Endothelial cell of umbilical vein (primary cell): ENCODE results near the gene CTSD. TPM values are rescaled to one million over a fixed set of nuclear protein-coding genes. Genes with fewer than 3 reads are reported as not detected.

Experiments
- BruUV-seq: library from RNA; stranded (reverse); fragments of 400-500 nt; replicated peaks from 2 replicates; lab custom pipeline; 2021; lab: Mats Ljungman, UMichigan
- CTCF ChIA-PET: fragments of 300-600, 350-600 bp; sonication (Branson Sonifier 250); formaldehyde crosslinking; loops from one replicate; lab custom pipeline; 2021; ENCODE audit warnings: antibody characterized with exemption, inconsistent platforms; lab: Charles Lee
- POLR2A ChIA-PET: fragments of 300-600, 350-600 bp; sonication (Branson Sonifier 250); formaldehyde crosslinking; loops from one replicate; lab custom pipeline; 2021; ENCODE audit warnings: antibody characterized with exemption, inconsistent platforms; lab: Charles Lee
- DNase-seq: peaks from one replicate; pipeline ENCODE4 v3.0.0-alpha.2; 2011; ENCODE audit warnings: low read depth, low spot score
- FAIRE-seq: peaks from 2 replicates; lab custom pipeline; 2011; peaks lifted over from hg19 to GRCh38; lab: Jason Lieb, UNC
- H2AFZ ChIP-seq: 2 replicates; pipeline ENCODE4 v1.6.0; 2012; ENCODE audit warnings: low read depth, low read length, control low read depth, inconsistent platforms
- H3K27ac ChIP-seq: 2 replicates; pipeline ENCODE4 v1.5.1; 2011; ENCODE audit warnings: low read depth, mild to moderate bottlenecking, control low read depth, low read length, moderate library complexity; ENCODE audit not compliant: insufficient read depth
- H3K27me3 ChIP-seq, 2 experiments: 2 replicates each; pipeline versions ENCODE4 v1.6.0 to v1.6.1; 2011; ENCODE audit warnings: low read length in 2 of 2, mixed read lengths in 1 of 2; ENCODE audit not compliant: control insufficient read depth in 2 of 2, insufficient read depth in 2 of 2
- H3K36me3 ChIP-seq, 2 experiments: 2 replicates in 1 of 2; 3 replicates in 1 of 2; pipeline ENCODE4 v1.5.1; 2011; ENCODE audit warnings: low read length in 2 of 2, mild to moderate bottlenecking in 1 of 2, moderate library complexity in 1 of 2; ENCODE audit not compliant: control insufficient read depth in 2 of 2, insufficient read depth in 2 of 2; ENCODE audit errors: extremely low read depth in 1 of 2
- H3K4me1 ChIP-seq: 3 replicates; pipeline ENCODE4 v1.5.1; 2011; ENCODE audit warnings: mild to moderate bottlenecking, low read length; ENCODE audit not compliant: control insufficient read depth, insufficient read depth; ENCODE audit errors: extremely low read depth
- H3K4me2 ChIP-seq: 2 replicates; pipeline ENCODE4 v1.6.1; 2011; ENCODE audit warnings: low read length, control low read depth, mixed read lengths; ENCODE audit not compliant: insufficient read depth
- H3K4me3 ChIP-seq, 3 experiments: fragments of 200-600 bp in 1 of 3; sonication (generic), shearing (Covaris generic) in 1 of 3; replicated peaks in 1 of 3; 2 replicates each; pipeline ENCODE4 v1.5.1; 2011 to 2016; ENCODE audit warnings: control low read depth in 3 of 3, low read length in 3 of 3, mild to moderate bottlenecking in 2 of 3, inconsistent platforms in 1 of 3, low read depth in 1 of 3, moderate library complexity in 1 of 3; ENCODE audit not compliant: insufficient read depth in 1 of 3
- H3K79me2 ChIP-seq: 2 replicates; pipeline ENCODE4 v1.6.0; 2012; ENCODE audit warnings: low read length, inconsistent platforms; ENCODE audit not compliant: control insufficient read depth, insufficient read depth
- H3K9ac ChIP-seq: replicated peaks from 2 replicates; pipeline ENCODE3; 2011; ENCODE audit warnings: low read length, control low read depth; ENCODE audit not compliant: insufficient read depth; ENCODE audit errors: extremely low read depth
- H3K9me1 ChIP-seq: replicated peaks from 3 replicates; pipeline ENCODE4 v1.6.0; 2011; ENCODE audit warnings: mild to moderate bottlenecking, low read length; ENCODE audit not compliant: control insufficient read depth, insufficient read depth; ENCODE audit errors: extremely low read depth
- H3K9me3 ChIP-seq: replicated peaks from 2 replicates; pipeline ENCODE4 v1.5.1; 2012; ENCODE audit warnings: low read length, inconsistent platforms; ENCODE audit not compliant: control insufficient read depth, insufficient read depth
- H4K20me1 ChIP-seq: replicated peaks from 2 replicates; pipeline ENCODE3; 2011; ENCODE audit warnings: mild to moderate bottlenecking, low read length; ENCODE audit not compliant: control insufficient read depth, insufficient read depth; ENCODE audit errors: extremely low read depth
- EZH2 ChIP-seq: IDR thresholded peaks from 2 replicates; pipeline ENCODE4 v1.6.1; 2012; ENCODE audit warnings: borderline replicate concordance, low read depth, mild to moderate bottlenecking, moderate library complexity, low read length, inconsistent platforms; ENCODE audit not compliant: severe bottlenecking
- FOS ChIP-seq: IDR thresholded peaks from 2 replicates; pipeline ENCODE4 v1.6.1; 2011; ENCODE audit warnings: mild to moderate bottlenecking, low read length, moderate library complexity, borderline replicate concordance; ENCODE audit not compliant: insufficient read depth
- GATA2 ChIP-seq: IDR thresholded peaks from 2 replicates; pipeline ENCODE4 v1.7.0; 2011; ENCODE audit warnings: low read depth, mild to moderate bottlenecking, moderate library complexity, mixed read lengths, low read length; ENCODE audit not compliant: insufficient read length, insufficient read depth
- JUN ChIP-seq: IDR thresholded peaks from 2 replicates; pipeline ENCODE4 v1.6.1; 2011; ENCODE audit warnings: borderline replicate concordance, low read depth; ENCODE audit not compliant: insufficient read length, insufficient read depth
- MYC ChIP-seq: IDR thresholded peaks from one replicate; pipeline ENCODE4 v1.6.1; 2011; ENCODE audit warnings: mild to moderate bottlenecking, low read depth, low read length
- POLR2A ChIP-seq: IDR thresholded peaks from 2 replicates; pipeline ENCODE4 v1.6.1; 2012; ENCODE audit warnings: low read depth, mild to moderate bottlenecking, control low read depth, low read length
- POLR2AphosphoS5 ChIP-seq: IDR thresholded peaks from 2 replicates; pipeline ENCODE4 v1.6.1; 2012; ENCODE audit warnings: low read depth, mild to moderate bottlenecking, control low read depth, low read length, moderate library complexity; ENCODE audit not compliant: insufficient read depth
- dilution Hi-C: fragments of 300-500 bp; cut with MboI; formaldehyde crosslinking; loops from one replicate; pipeline ENCODE4 v1.15.0; 2019; ENCODE audit warnings: low sequenced_read_pairs; ENCODE audit not compliant: extremely low pct_ligation_motif_present
- intact Hi-C: fragments of 100-400 bp; cut with micrococcal nuclease; formaldehyde crosslinking; loops from one replicate; pipeline ENCODE4 v1.10.0; 2022
- polyA plus RNA-seq, 4 experiments: library from polyadenylated mRNA; depleted of rRNA in 3 of 4; stranded (reverse) in 3 of 4; unstranded in 1 of 4; fragments of >200 nt; gene quantifications; 2 replicates each; pipeline versions ENCODE4 v1.2.1 to v1.2.3, GENCODE V29; 2011 to 2012; ENCODE audit warnings: missing spikeins in 1 of 4
- total RNA-seq: library from RNA; stranded (reverse); gene quantifications from 2 replicates; pipeline ENCODE4 v1.2.3, GENCODE V29; 2021
- TF ChIP-seq, protein P1 (sequence below), 2 donors: IDR thresholded peaks; 1 replicate in 1 of 2; 2 replicates in 1 of 2; pipeline ENCODE4 v1.5.1; 2011; ENCODE audit warnings: low read length in 2 of 2, mild to moderate bottlenecking in 2 of 2, moderate library complexity in 2 of 2, control low read depth in 1 of 2, inconsistent platforms in 1 of 2, low read depth in 1 of 2; ENCODE audit not compliant: insufficient read depth in 1 of 2; ENCODE audit errors: extremely low read depth in 1 of 2
- TF ChIP-seq, protein P2 (sequence below): IDR thresholded peaks from 2 replicates; pipeline ENCODE4 v1.6.1; 2011; ENCODE audit not compliant: insufficient read depth, insufficient read length

Gene CTSD
- total and polyA plus RNA-seq, 2 donors (not counting 3 experiments of a cell fraction or from before 2014, with no cell fraction given) = 215 to 248 TPM

GRCh38 chr11:1727861-1728260, 35.9 kb downstream of the CTSD start:
- Histone ChIP-seq H3K9me1 (no peaks in the 10 kb centered on the region), H3K36me3 (no peaks in the 10 kb centered on the region), H3K4me3 (no peak overlapping the region), H3K9ac (no peak overlapping the region), H2AFZ (no peak overlapping the region), H3K4me1 (no peaks in the 10 kb centered on the region), H3K27ac (no peak overlapping the region), H3K27me3 (no peaks in the 10 kb centered on the region), H4K20me1 (no peaks in the 10 kb centered on the region), H3K4me2 (no peak overlapping the region), H3K9me3 (no peaks in the 10 kb centered on the region), H3K79me2 (no peaks in the 10 kb centered on the region)
- TF ChIP-seq, protein P1, sequence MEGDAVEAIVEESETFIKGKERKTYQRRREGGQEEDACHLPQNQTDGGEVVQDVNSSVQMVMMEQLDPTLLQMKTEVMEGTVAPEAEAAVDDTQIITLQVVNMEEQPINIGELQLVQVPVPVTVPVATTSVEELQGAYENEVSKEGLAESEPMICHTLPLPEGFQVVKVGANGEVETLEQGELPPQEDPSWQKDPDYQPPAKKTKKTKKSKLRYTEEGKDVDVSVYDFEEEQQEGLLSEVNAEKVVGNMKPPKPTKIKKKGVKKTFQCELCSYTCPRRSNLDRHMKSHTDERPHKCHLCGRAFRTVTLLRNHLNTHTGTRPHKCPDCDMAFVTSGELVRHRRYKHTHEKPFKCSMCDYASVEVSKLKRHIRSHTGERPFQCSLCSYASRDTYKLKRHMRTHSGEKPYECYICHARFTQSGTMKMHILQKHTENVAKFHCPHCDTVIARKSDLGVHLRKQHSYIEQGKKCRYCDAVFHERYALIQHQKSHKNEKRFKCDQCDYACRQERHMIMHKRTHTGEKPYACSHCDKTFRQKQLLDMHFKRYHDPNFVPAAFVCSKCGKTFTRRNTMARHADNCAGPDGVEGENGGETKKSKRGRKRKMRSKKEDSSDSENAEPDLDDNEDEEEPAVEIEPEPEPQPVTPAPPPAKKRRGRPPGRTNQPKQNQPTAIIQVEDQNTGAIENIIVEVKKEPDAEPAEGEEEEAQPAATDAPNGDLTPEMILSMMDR (IDR thresholded peaks at IDR 0.05; ENCODE audit: extremely low read depth in 1 of 2, insufficient read depth in 1 of 2, low read depth in 1 of 2, low read length in 2 of 2) = no peak
- TF ChIP-seq EZH2 (no peak), GATA2 (no peak)
- TF ChIP-seq, protein P2, sequence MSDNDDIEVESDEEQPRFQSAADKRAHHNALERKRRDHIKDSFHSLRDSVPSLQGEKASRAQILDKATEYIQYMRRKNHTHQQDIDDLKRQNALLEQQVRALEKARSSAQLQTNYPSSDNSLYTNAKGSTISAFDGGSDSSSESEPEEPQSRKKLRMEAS = no peak
- ChIA-PET CTCF (interaction anchor here (0.5 kb wide), 1 partner anchor 36 kb away, joined by 4 read pairs; no protein-coding TSS in a partner anchor), POLR2A (no interaction called here)
- BruUV-seq = no TSS peak
- FAIRE-seq (no peak), DNase-seq (no peak)
- intact Hi-C loops (no loop called here), dilution Hi-C loops (no loop called here)

- no peak for FAIRE-seq
- H3K36me3 ChIP-seq = no peaks in the 10 kb centered on the region
- no peak for TF ChIP-seq JUN
- TF ChIP-seq, protein P1 (IDR thresholded peaks at IDR 0.05; ENCODE audit: extremely low read depth in 1 of 2, insufficient read depth in 1 of 2, low read depth in 1 of 2, low read length in 2 of 2) = no peak
- TF ChIP-seq MYC = no peak
- TF ChIP-seq POLR2AphosphoS5 = no peak
- TF ChIP-seq FOS = no peak
- no peak for TF ChIP-seq POLR2A
- TF ChIP-seq GATA2 = no peak
- no peak for TF ChIP-seq EZH2
- TF ChIP-seq, protein P2 = no peak
- no peak overlapping the region for H2AFZ ChIP-seq
- H3K9me3 ChIP-seq = no peaks in the 10 kb centered on the region
- ChIA-PET POLR2A (no interaction called here), CTCF (interaction anchor here (1.8 kb wide), 1 partner anchor 33 kb away, joined by 6 read pairs; no protein-coding TSS in a partner anchor)
- H3K4me1 ChIP-seq = no peaks in the 10 kb centered on the region
- DNase-seq = no peak
- no peaks in the 10 kb centered on the region for H4K20me1 ChIP-seq
- intact Hi-C loops (no loop called here), dilution Hi-C loops (no loop called here)
- no peak overlapping the region for H3K4me2 ChIP-seq
- H3K27me3 ChIP-seq = no peaks in the 10 kb centered on the region
- H3K9me1 ChIP-seq = no peaks in the 10 kb centered on the region
- BruUV-seq = no TSS peak
- H3K27ac ChIP-seq = no peak overlapping the region
- H3K79me2 ChIP-seq = no peaks in the 10 kb centered on the region
- H3K9ac ChIP-seq = no peak overlapping the region
- no peak overlapping the region for H3K4me3 ChIP-seq
Observed at GRCh38 chr11:1727096-1727690, 36.5 kb downstream of the CTSD start.
